Activated naive CD4-positive, alpha-beta T cell (primary cell): Measurements from ENCODE around the gene LMBR1.
"Not testable (repeated sequence)": the region's sequence is repeated elsewhere in the genome, so short reads cannot be mapped to it uniquely, and the experiment has no call there.

ENCODE experiments used
- DNase-seq, 4 experiments: peaks; one replicate each; lab custom pipeline; 2025; lab: John Stamatoyannopoulos, UW

Gene LMBR1, protein sequence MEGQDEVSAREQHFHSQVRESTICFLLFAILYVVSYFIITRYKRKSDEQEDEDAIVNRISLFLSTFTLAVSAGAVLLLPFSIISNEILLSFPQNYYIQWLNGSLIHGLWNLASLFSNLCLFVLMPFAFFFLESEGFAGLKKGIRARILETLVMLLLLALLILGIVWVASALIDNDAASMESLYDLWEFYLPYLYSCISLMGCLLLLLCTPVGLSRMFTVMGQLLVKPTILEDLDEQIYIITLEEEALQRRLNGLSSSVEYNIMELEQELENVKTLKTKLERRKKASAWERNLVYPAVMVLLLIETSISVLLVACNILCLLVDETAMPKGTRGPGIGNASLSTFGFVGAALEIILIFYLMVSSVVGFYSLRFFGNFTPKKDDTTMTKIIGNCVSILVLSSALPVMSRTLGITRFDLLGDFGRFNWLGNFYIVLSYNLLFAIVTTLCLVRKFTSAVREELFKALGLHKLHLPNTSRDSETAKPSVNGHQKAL

DNA sequence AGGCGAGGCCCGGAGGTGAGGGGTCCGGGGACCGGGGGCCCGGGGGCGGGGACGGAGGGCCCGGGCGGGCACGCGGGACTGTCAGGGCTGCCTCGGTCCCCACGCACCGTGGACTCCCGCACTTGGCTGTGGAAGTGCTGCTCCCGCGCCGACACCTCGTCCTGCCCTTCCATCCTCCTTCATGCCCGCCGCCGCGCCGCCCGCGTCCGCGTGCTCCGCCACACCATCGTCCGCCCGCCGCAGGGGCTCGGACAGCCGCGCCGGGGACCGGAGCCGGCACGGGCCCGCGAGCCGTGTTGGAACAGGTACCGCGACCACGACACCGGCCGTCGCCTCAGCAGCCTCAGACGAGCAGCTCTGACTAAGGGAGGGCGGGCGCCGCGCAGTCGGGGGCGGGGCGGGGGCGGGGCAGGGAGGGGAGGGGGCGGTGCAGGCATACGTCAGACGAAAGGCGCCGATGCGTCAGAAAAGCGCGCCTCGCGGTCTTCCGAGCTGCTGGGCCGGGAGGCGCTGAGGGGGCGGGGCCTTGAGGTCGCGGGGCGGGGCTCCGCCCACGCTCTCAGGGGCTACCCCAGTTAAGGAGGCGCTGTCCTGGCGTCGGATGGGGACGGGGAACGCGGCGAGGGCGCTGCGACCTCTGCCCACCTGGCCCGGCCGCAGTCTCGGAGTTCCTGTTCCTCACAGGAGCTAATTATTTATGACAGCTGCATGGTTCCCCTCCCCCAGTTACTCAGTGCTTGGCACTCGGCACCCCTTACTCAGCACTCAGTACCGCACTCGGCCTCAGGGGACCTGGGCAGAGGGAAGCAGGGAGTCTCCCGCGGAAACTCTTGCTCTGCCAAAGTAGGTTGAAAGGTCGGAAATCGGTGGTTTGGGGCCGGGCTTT, at the start of gene LMBR1:
TSS of gene LMBR1 (minus strand) at position 363 of the 886 bp plus-strand sequence. CDS start at position 173, 190 bp downstream.
- DNase-seq: peak; percentile 87 to 94 (median 90)

DNA sequence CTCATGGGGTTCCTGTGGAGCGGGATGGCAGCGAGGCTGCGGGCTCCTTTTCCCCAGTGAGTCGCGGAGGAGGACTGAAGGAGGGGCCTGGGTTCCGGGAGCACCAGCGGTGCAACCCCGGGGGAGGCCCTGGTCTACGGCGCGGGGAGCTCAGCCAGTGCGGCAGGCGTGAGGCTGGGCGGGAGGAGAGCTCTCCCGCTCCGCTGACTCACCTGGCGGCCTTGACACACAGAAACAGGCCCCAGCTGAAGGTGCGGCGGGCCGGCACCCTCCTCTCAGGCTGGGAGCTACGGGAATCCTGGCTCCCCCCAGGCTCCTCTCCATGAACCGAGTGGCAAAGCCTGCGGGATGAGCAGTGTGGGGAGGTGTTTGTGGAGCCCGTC, 49.7 kb upstream of the LMBR1 start:
- DNase-seq: no peak

GRCh38 chr7:156941393-156942182, 48.6 kb upstream of the LMBR1 start:
- DNase-seq: no peak

DNA sequence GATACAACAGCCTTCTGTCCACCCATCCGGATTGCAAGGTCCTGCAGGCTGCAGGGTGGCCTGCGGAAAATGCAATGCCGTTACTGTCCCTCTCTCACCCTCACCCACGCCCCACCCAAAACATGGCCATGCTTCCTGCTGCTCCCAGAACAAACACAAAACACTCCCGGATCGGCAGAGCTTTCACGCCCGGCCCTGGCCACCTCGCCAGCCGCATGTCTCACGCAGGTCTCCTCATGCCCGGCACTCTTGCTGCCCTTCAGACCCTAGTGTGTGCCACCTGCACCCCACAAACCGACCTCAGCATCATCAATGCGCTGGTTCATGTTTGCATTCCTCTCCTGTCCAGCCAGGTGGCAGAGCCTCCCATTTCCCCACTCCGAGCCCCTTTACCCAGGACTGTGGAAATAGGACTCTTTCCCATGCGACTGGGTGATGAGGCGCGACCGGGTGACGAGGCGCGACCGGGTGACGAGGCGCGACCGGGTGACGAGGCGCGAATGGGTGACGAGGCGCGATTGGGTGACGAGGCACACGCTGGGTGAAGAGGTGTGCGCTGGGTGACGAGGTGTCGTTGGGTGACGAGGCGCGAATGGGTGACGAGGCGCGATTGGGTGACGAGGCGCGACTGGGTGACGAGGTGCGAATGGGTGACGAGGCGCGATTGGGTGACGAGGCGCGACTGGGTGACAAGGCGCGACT, 47.6 kb upstream of the LMBR1 start:
- no peak for DNase-seq

DNA sequence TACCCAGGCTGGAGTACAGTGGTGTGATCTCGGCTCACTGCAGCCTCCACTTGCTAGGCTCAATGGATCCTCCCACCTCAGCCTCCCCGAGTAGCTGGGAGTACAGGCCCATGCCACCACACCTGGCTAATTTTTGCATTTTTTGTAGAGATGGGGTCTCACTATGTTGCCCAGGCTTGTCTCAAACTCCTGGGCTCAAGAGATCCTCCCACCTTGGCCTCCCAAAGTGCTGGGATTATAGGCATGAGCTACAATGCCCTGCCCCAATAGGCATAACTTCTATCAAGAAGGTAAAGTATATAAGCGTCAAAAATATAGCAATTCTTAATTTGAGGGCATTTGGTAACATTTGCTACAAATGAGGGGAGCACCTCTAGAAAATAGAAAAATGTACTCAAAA, 43.8 kb upstream of the LMBR1 start:
- DNase-seq: not testable (repeated sequence)

GRCh38 chr7:156935250-156935649, 42.3 kb upstream of the LMBR1 start:
- DNase-seq: no peak

GRCh38 chr7:156932006-156932405, 39.0 kb upstream of the LMBR1 start:
- DNase-seq: no peak

DNA sequence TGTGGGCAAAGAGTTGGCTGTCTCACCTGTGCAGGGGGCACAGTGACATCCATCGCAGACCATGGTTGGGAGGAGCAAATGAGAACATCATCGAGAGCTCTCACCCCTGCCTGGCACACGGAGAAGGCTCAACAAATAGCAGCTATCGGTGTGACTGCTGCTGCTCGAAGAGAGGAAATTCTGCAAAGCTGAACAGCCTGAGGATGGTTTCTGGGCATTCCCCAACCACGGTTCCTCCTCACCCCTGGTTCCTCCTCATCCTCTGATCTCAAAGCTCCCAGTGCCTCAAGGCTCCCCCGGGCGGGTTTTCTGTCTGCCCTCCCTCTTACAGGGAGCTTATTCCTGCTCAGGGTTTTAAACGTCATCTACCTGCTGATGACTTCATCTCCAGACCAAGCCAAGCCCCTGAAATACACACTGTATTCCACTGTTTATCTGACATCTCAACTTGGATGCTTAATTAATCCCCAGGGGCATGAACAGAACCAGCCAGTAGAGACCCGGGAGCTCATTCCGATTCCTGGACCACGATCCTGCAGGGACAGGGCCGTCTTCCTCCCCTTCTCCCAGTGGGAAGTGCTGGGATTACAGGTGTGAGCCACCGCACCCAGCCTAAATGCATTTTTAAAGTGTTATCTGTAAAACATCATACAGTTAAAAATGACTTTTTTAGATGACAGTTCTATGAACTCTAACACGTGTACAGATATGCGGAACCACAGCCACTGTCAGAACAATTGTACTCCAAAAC, 37.0 kb upstream of the LMBR1 start:
- no peak for DNase-seq

DNA sequence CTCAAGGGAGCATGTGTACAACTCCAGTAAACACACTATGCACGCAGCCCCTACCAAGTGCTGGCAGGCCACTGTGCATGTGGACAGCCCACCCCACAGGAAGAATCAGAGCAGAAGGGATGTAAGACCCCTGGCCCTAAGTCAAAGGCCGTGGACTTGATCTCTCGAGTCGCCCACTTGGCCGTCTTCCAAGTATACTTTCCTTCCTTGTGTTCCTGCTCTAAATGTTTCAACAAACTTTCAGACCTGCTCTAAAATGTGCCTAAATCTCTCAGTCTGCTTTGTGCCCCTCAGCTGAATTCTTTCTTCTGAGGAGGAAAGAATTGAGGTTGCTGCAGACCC, 35.4 kb upstream of the LMBR1 start:
- DNase-seq: no peak

- no peak for DNase-seq
These were observed 34.8 kb upstream of the LMBR1 start for GRCh38 chr7:156927571-156928405.

DNA sequence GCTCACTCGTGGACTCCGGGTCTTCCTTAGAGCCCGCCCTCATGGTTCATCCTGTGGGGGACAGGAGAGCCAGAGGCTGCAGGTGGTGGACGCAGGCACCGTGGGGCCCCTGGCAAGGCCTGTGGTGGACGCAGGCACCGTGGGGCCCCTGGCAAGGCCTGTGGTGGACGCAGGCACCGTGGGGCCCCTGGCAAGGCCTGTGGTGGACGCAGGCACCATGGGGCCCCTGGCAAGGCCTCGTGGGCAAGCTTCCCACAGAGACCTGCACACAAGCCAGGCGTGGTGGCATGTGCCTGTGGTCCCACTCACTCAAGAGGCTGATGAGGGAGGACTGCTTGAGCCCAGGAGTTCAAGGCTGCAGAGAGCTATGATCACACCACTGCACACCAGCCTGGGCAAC, 32.8 kb upstream of the LMBR1 start:
- DNase-seq: not testable (repeated sequence)

GRCh38 chr7:156922304-156922703, 29.3 kb upstream of the LMBR1 start:
- DNase-seq: not testable (repeated sequence)

GRCh38 chr7:156920487-156921373, 27.7 kb upstream of the LMBR1 start:
- DNase-seq: not testable (repeated sequence)

DNA sequence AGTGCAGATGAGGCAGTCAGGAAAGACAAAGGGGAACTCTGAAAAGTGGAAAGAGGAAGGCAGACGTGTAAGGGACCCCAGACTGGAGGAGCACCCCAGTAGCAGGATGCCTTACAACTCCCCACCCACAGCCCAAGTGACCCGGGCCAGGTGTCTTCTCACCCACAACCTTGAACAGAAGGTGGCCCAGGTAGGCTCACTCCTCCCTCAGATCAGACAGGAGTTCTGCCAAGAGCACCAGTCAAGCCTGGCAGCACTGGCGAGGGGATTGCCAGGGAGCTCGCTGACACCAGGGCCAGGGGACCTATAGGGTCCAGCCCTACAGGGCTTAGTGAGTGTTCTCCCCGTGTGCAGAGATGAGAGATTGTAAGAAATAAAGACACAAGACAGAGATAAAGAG, 27.1 kb upstream of the LMBR1 start:
- no peak for DNase-seq

GRCh38 chr7:156919132-156919713, 26.2 kb upstream of the LMBR1 start:
- no peak for DNase-seq

- no peak for DNase-seq
These were observed 25.7 kb upstream of the LMBR1 start for GRCh38 chr7:156918635-156919034.

DNA sequence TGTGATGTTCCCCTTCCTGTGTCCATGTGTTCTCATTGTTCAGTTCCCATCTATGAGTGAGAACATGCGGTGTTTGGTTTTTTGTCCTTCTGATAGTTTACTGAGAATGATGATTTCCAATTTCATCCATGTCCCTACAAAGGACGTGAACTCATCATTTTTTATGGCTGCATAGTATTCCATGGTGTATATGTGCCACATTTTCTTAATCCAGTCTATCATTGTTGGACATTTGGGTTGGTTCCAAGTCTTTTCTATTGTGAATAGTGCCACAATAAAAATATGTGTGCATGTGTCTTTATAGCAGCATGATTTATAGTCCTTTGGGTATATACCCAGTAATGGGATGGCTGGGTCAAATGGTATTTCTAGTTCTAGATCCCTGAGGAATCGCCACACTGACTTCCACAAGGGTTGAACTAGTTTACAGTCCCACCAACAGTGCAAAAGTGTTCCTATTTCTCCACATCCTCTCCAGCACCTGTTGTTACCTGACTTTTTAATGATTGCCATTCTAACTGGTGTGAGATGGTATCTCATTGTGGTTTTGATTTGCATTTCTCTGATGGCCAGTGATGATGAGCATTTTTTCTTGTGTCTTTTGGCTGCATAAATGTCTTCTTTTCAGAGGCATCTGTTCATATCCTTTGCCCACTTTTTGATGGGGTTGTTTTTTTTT, 16.7 kb upstream of the LMBR1 start:
- not testable (repeated sequence) for DNase-seq

GRCh38 chr7:156907656-156908055, 14.7 kb upstream of the LMBR1 start:
- DNase-seq: no peak
